Cardiac muscle cell (in vitro differentiated cells and primary cell): ENCODE results near the gene PTGS1. TPM values are rescaled to one million over a fixed set of nuclear protein-coding genes. Genes with fewer than 3 reads are reported as not detected.
A peak's percentile ranks its signal among the peaks of the same experiment; 100 is the strongest.

Source experiments
- DNase-seq, 2 donors: peaks; one replicate each; pipeline versions ENCODE4 v3.0.0 to v3.0.0-alpha.2; 2010 to 2017; ENCODE audit warnings: low read depth in 1 of 2, low spot score in 1 of 2
- H3K27ac ChIP-seq: fragments of 200-600 bp; sonication (generic); 2 replicates; pipeline ENCODE4 v1.5.1; 2016
- H3K27me3 ChIP-seq: fragments of 200-600 bp; sonication (generic); 2 replicates; pipeline ENCODE4 v1.6.0; 2016; ENCODE audit warnings: control low read depth
- H3K36me3 ChIP-seq: fragments of 200-600 bp; sonication (generic); 2 replicates; pipeline ENCODE4 v1.5.1; 2016; ENCODE audit warnings: control low read depth
- H3K4me1 ChIP-seq: fragments of 200-600 bp; sonication (generic); 2 replicates; pipeline ENCODE4 v1.8.1; 2017; ENCODE audit warnings: low read depth, mild to moderate bottlenecking, mixed run types
- H3K4me3 ChIP-seq: fragments of 200-600 bp; sonication (generic); 2 replicates; pipeline ENCODE4 v1.5.1; 2016; ENCODE audit warnings: mild to moderate bottlenecking
- H3K9me3 ChIP-seq: fragments of 200-600 bp; sonication (generic); 2 replicates; pipeline ENCODE4 v1.5.1; 2017; ENCODE audit warnings: low read depth, mild to moderate bottlenecking, control low read depth
- CTCF ChIP-seq: IDR thresholded peaks from 2 replicates; pipeline ENCODE4 v1.5.1; 2012; ENCODE audit warnings: low read depth, mild to moderate bottlenecking, low read length
- polyA plus RNA-seq: library from polyadenylated mRNA; unstranded; fragments of >200 nt; fragmentation: Nextera tagmentation; extraction: Ambion mirVana; gene quantifications from 2 replicates; pipeline ENCODE4 v1.2.1, GENCODE V29; 2016
- total RNA-seq: library from RNA; depleted of rRNA; stranded (reverse); fragments of >200 nt; gene quantifications from 2 replicates; pipeline ENCODE4 v1.2.3, GENCODE V29; 2016

Gene PTGS1
- total and polyA plus RNA-seq, 2 experiments from 2014 or later: 1.2 TPM; not detected in 1

- no peak overlapping the region for H3K27ac ChIP-seq
- H3K9me3 ChIP-seq: no peaks in the 10 kb centered on the region
- no peaks in the 10 kb centered on the region for H3K27me3 ChIP-seq
- TF ChIP-seq CTCF: no peak
- H3K36me3 ChIP-seq: no peaks in the 10 kb centered on the region
- no peak for DNase-seq
- no peak overlapping the region for H3K4me3 ChIP-seq
- no peaks in the 10 kb centered on the region for H3K4me1 ChIP-seq
Observed at GRCh38 chr9:122392284-122392683, 21.5 kb downstream of the PTGS1 start.

- H3K9me3 ChIP-seq: no peaks in the 10 kb centered on the region
- DNase-seq: peak in 1 of 2 donors; percentile 65
- no peak overlapping the region for H3K4me3 ChIP-seq
- no peak overlapping the region for H3K27ac ChIP-seq
- H3K36me3 ChIP-seq: no peaks in the 10 kb centered on the region
- no peaks in the 10 kb centered on the region for H3K27me3 ChIP-seq
- no peaks in the 10 kb centered on the region for H3K4me1 ChIP-seq
- TF ChIP-seq CTCF: no peak
Observed at GRCh38 chr9:122392714-122393113, 21.9 kb downstream of the PTGS1 start.

- Histone ChIP-seq H3K9me3 (no peaks in the 10 kb centered on the region), H3K4me3 (no peak overlapping the region), H3K36me3 (no peaks in the 10 kb centered on the region), H3K4me1 (no peaks in the 10 kb centered on the region), H3K27me3 (no peaks in the 10 kb centered on the region), H3K27ac (no peak overlapping the region)
- DNase-seq: no peak
- no peak for TF ChIP-seq CTCF
Observed at GRCh38 chr9:122393284-122393983, 22.6 kb downstream of the PTGS1 start.

GRCh38 chr9:122394265-122395125 lies 23.7 kb downstream of the PTGS1 start:
- Histone ChIP-seq H3K4me3 (no peak overlapping the region), H3K27ac (no peak overlapping the region), H3K27me3 (no peaks in the 10 kb centered on the region), H3K4me1 (no peaks in the 10 kb centered on the region), H3K36me3 (no peaks in the 10 kb centered on the region), H3K9me3 (no peaks in the 10 kb centered on the region)
- peak in 1 of 2 donors; percentile 89 for DNase-seq
- no peak for TF ChIP-seq CTCF

GRCh38 chr9:122396614-122397148 lies 25.9 kb downstream of the PTGS1 start:
- no peak for TF ChIP-seq CTCF
- no peaks in the 10 kb centered on the region for H3K4me1 ChIP-seq
- no peaks in the 10 kb centered on the region for H3K36me3 ChIP-seq
- H3K27ac ChIP-seq: no peak overlapping the region
- H3K27me3 ChIP-seq: no peaks in the 10 kb centered on the region
- no peak for DNase-seq
- no peak overlapping the region for H3K4me3 ChIP-seq
- no peaks in the 10 kb centered on the region for H3K9me3 ChIP-seq
